Activated T-cell treated with anti-CD3 and anti-CD28 coated beads, Interleukin-2, amount 50 U/mL, for 72 hours (primary cell): ENCODE measurements around the gene ZNF385C. TPM values are rescaled to one million over a fixed set of nuclear protein-coding genes. Genes with fewer than 3 reads are reported as not detected.
"Not testable (repeated sequence)": the region's sequence is repeated elsewhere in the genome, so short reads cannot be mapped to it uniquely, and the experiment has no call there.

Experiments
- ATAC-seq, 2 donors: fragments of 150-1000 bp; cut with Tn5 transposase; replicated peaks in 1 of 2; 2 replicates each; pipeline ENCODE4 v1.10.0; 2021; ENCODE audit warnings: moderate library complexity in 2 of 2, mild to moderate bottlenecking in 1 of 2
- DNase-seq, 2 donors: peaks; one replicate each; pipeline ENCODE4 v3.0.0; 2021 to 2022; ENCODE audit warnings: mixed read lengths in 1 of 2
- H3K27ac Mint-ChIP-seq: one replicate; pipeline ENCODE4 v1.8.0; 2022; ENCODE audit warnings: mild to moderate bottlenecking, moderate library complexity, mixed read lengths
- H3K27me3 Mint-ChIP-seq: one replicate; pipeline ENCODE4 v1.8.0; 2022; ENCODE audit warnings: low read depth, mixed read lengths
- H3K36me3 Mint-ChIP-seq, 2 donors: one replicate each; pipeline ENCODE4 v1.8.0; 2022; ENCODE audit warnings: mixed read lengths in 2 of 2, mild to moderate bottlenecking in 1 of 2; ENCODE audit not compliant: insufficient read depth in 2 of 2
- H3K4me1 Mint-ChIP-seq: one replicate; pipeline ENCODE4 v1.8.0; 2022; ENCODE audit warnings: low read depth, mixed read lengths
- H3K4me3 Mint-ChIP-seq, 2 donors: one replicate each; pipeline ENCODE4 v1.8.0; 2022; ENCODE audit warnings: mild to moderate bottlenecking in 2 of 2, mixed read lengths in 2 of 2, moderate library complexity in 2 of 2
- H3K9me3 Mint-ChIP-seq, 2 donors: one replicate each; pipeline ENCODE4 v1.8.0; 2022; ENCODE audit warnings: mixed read lengths in 2 of 2
- total RNA-seq, 2 donors: library from RNA; stranded (reverse); gene quantifications; one replicate each; pipeline ENCODE4 v1.2.3, GENCODE V29; 2022

The ZNF385C gene
- total RNA-seq = 1 to 10 TPM; 1.1 to 1.6 TPM

- H3K36me3 Mint-ChIP-seq = no peaks in the 10 kb centered on the region
- peak within 1 kb of the TSS; percentile 61 to 63 for H3K4me3 Mint-ChIP-seq
- H3K27ac Mint-ChIP-seq = no peak within 1 kb of the TSS
- peaks cover 10% of the 10 kb centered on the region for H3K4me1 Mint-ChIP-seq
- H3K27me3 Mint-ChIP-seq = peaks cover 22% of the 10 kb centered on the region
- ATAC-seq = peak; percentile 72 to 73
- peak in 1 of 2 donors; percentile 45 for DNase-seq
- no peaks in the 10 kb centered on the region for H3K9me3 Mint-ChIP-seq
These were observed at the start of gene ZNF385C for GRCh38 chr17:42097691-42098631. TSS of gene ZNF385C (minus strand) at chr17:42098473. CDS start at chr17:42063056, 35,417 bp downstream.

GRCh38 chr17:42146911-42147607 lies 48.8 kb upstream of the ZNF385C start:
- no peak for DNase-seq
- Mint-ChIP-seq H3K9me3 (no peaks in the 10 kb centered on the region), H3K27ac (peak overlapping the region; percentile 89), H3K4me1 (peaks cover 26% of the 10 kb centered on the region), H3K4me3 (no peak overlapping the region), H3K36me3 (peaks cover 3 to 6% of the 10 kb centered on the region in 2 donors), H3K27me3 (no peaks in the 10 kb centered on the region)
- no peak for ATAC-seq

- not testable (repeated sequence) for H3K27me3 Mint-ChIP-seq, DNase-seq, H3K27ac Mint-ChIP-seq, ATAC-seq, H3K36me3 Mint-ChIP-seq, H3K4me3 Mint-ChIP-seq, H3K9me3 Mint-ChIP-seq
- H3K4me1 Mint-ChIP-seq = peaks cover 23% of the 10 kb centered on the region
These were observed 44.9 kb upstream of the ZNF385C start for GRCh38 chr17:42143138-42143537.

GRCh38 chr17:42142371-42142896 lies 44.2 kb upstream of the ZNF385C start:
- no peak for DNase-seq
- Mint-ChIP-seq H3K27me3 (no peaks in the 10 kb centered on the region), H3K4me1 (peaks cover 28% of the 10 kb centered on the region), H3K4me3 (no peak overlapping the region), H3K9me3 (no peaks in the 10 kb centered on the region), H3K36me3 (peaks cover 3 to 4% of the 10 kb centered on the region in 2 donors), H3K27ac (no peak overlapping the region)
- ATAC-seq = no peak

GRCh38 chr17:42141382-42141781 lies 43.1 kb upstream of the ZNF385C start:
- peaks cover 0 to 6% of the 10 kb centered on the region in 2 donors for H3K36me3 Mint-ChIP-seq
- H3K27ac Mint-ChIP-seq = no peak overlapping the region

GRCh38 chr17:42140690-42141089 lies 42.4 kb upstream of the ZNF385C start:
- not testable (repeated sequence) for DNase-seq, H3K27me3 Mint-ChIP-seq, H3K9me3 Mint-ChIP-seq, H3K4me3 Mint-ChIP-seq, ATAC-seq, H3K36me3 Mint-ChIP-seq, H3K27ac Mint-ChIP-seq
- peaks cover 40% of the 10 kb centered on the region for H3K4me1 Mint-ChIP-seq

More at GRCh38 chr17:42141382-42141781, 43.1 kb upstream of the ZNF385C start:
- Mint-ChIP-seq H3K4me1 (peaks cover 33% of the 10 kb centered on the region), H3K27me3 (no peaks in the 10 kb centered on the region), H3K9me3 (no peaks in the 10 kb centered on the region), H3K4me3 (no peak overlapping the region)
- ATAC-seq = no peak
- DNase-seq = no peak

- no peak overlapping the region for H3K4me3 Mint-ChIP-seq
- H3K27me3 Mint-ChIP-seq = no peaks in the 10 kb centered on the region
- peaks cover 1 to 6% of the 10 kb centered on the region in 2 donors for H3K36me3 Mint-ChIP-seq
- no peak overlapping the region for H3K27ac Mint-ChIP-seq
- H3K9me3 Mint-ChIP-seq = no peaks in the 10 kb centered on the region
- ATAC-seq (no peak), DNase-seq (no peak)
- H3K4me1 Mint-ChIP-seq = peaks cover 48% of the 10 kb centered on the region
These were observed 40.6 kb upstream of the ZNF385C start for GRCh38 chr17:42138749-42139492.

GRCh38 chr17:42136654-42137051 lies 38.4 kb upstream of the ZNF385C start:
- Mint-ChIP-seq H3K27ac (peak overlapping the region; percentile 33), H3K4me3 (no peak overlapping the region), H3K9me3 (no peaks in the 10 kb centered on the region), H3K27me3 (no peaks in the 10 kb centered on the region), H3K4me1 (peaks cover 57% of the 10 kb centered on the region), H3K36me3 (peaks cover 1 to 8% of the 10 kb centered on the region in 2 donors)
- no peak for DNase-seq
- ATAC-seq = no peak

- ATAC-seq = no peak
- no peaks in the 10 kb centered on the region for H3K27me3 Mint-ChIP-seq
- H3K9me3 Mint-ChIP-seq = no peaks in the 10 kb centered on the region
- peak overlapping the region in 1 of 2 donors; percentile 45 for H3K4me3 Mint-ChIP-seq
- peak overlapping the region; percentile 97 for H3K27ac Mint-ChIP-seq
- peaks cover 57% of the 10 kb centered on the region for H3K4me1 Mint-ChIP-seq
- DNase-seq = no peak
- H3K36me3 Mint-ChIP-seq = peaks cover 1 to 9% of the 10 kb centered on the region in 2 donors
These were observed 37.7 kb upstream of the ZNF385C start for GRCh38 chr17:42135664-42136653.

GRCh38 chr17:42135151-42135550 lies 36.9 kb upstream of the ZNF385C start:
- ATAC-seq (no peak), DNase-seq (no peak)
- Mint-ChIP-seq H3K27me3 (no peaks in the 10 kb centered on the region), H3K27ac (no peak overlapping the region), H3K9me3 (no peaks in the 10 kb centered on the region), H3K4me1 (peaks cover 53% of the 10 kb centered on the region), H3K36me3 (peaks cover 1 to 5% of the 10 kb centered on the region in 2 donors), H3K4me3 (no peak overlapping the region)

GRCh38 chr17:42133461-42134041 lies 35.3 kb upstream of the ZNF385C start:
- no peaks in the 10 kb centered on the region for H3K27me3 Mint-ChIP-seq
- no peaks in the 10 kb centered on the region for H3K9me3 Mint-ChIP-seq
- DNase-seq = peak; percentile 34 to 48
- H3K36me3 Mint-ChIP-seq = peaks cover 1 to 6% of the 10 kb centered on the region in 2 donors
- peaks cover 60% of the 10 kb centered on the region for H3K4me1 Mint-ChIP-seq
- peak overlapping the region; percentile 84 for H3K27ac Mint-ChIP-seq
- peak overlapping the region in 1 of 2 donors; percentile 13 for H3K4me3 Mint-ChIP-seq
- ATAC-seq = peak; percentile 74 to 79
